ENCODE results near the gene ADAMTS13.
A peak's percentile ranks its signal among the peaks of the same experiment; 100 is the strongest.

Gene ADAMTS13

GRCh38 chr9:133403766-133404453, 18.3 kb upstream of the ADAMTS13 start:
- Histone ChIP-seq H3K27me3 (ENCODE audit: control insufficient read depth in 5 of 5, insufficient read depth in 4 of 5, low read length in 5 of 5) (no peaks in the 10 kb centered on the region), H3K9me3 (ENCODE audit: control insufficient read depth in 5 of 5, low read length in 5 of 5) (no peaks in the 10 kb centered on the region), H3K36me3 (ENCODE audit: control insufficient read depth in 5 of 5, insufficient read depth in 5 of 5, low read length in 5 of 5) (peaks cover 0 to 59% (median 39%) of the 10 kb centered on the region in 5 donors), H3K4me3 (ENCODE audit: low read depth in 1 of 5, low read length in 5 of 5) (no peak overlapping the region), H3K4me1 (ENCODE audit: control insufficient read depth in 5 of 5, insufficient read depth in 5 of 5, low read length in 5 of 5) (peaks cover 0 to 17% (median 10%) of the 10 kb centered on the region in 5 donors), H3K9ac (ENCODE audit: low read length in 5 of 5) (no peak overlapping the region), H3K27ac (ENCODE audit: low read depth, low read length) (no peak overlapping the region)

DNA sequence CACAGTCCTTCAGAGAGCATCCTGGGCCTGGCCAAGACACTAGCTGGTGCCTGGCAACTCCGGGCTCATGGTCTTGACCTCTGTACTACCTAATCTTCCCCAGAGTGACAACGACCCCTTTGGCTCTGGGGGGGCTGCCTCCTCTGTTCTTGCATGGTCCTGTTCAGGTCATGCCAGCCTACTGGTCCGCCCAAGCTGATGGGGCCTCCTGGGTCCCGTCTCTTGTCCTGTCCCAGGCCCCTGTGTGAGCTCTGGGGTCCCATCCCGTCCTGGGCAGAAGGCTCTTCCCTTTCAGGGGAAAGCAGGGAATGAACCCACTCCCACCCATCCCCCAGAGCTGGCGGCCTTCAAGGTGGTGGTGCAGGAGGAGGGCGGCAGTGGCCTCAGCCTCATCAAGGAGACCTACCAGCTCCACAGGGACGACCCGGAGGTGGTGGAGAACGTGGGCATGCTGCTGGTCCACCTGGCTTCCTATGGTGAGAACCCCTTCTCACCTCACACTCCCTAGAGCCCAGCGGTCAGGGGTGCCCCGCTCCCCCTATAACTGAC, 17.6 kb upstream of the ADAMTS13 start:
- H3K4me1 ChIP-seq (ENCODE audit: control insufficient read depth in 5 of 5, insufficient read depth in 5 of 5, low read length in 5 of 5): peaks cover 0 to 17% (median 10%) of the 10 kb centered on the region in 5 donors
- H3K27ac ChIP-seq (ENCODE audit: low read depth, low read length): no peak overlapping the region
- H3K4me3 ChIP-seq (ENCODE audit: low read depth in 1 of 5, low read length in 5 of 5): no peak overlapping the region
- no peaks in the 10 kb centered on the region for H3K27me3 ChIP-seq (ENCODE audit: control insufficient read depth in 5 of 5, insufficient read depth in 4 of 5, low read length in 5 of 5)
- H3K36me3 ChIP-seq (ENCODE audit: control insufficient read depth in 5 of 5, insufficient read depth in 5 of 5, low read length in 5 of 5): peaks cover 0 to 65% (median 44%) of the 10 kb centered on the region in 5 donors
- H3K9ac ChIP-seq (ENCODE audit: low read length in 5 of 5): no peak overlapping the region
- H3K9me3 ChIP-seq (ENCODE audit: control insufficient read depth in 5 of 5, low read length in 5 of 5): no peaks in the 10 kb centered on the region

- H3K27me3 ChIP-seq (ENCODE audit: control insufficient read depth in 5 of 5, insufficient read depth in 4 of 5, low read length in 5 of 5): no peaks in the 10 kb centered on the region
- H3K4me1 ChIP-seq (ENCODE audit: control insufficient read depth in 5 of 5, insufficient read depth in 5 of 5, low read length in 5 of 5): peaks cover 0 to 17% (median 10%) of the 10 kb centered on the region in 5 donors
- H3K27ac ChIP-seq (ENCODE audit: low read depth, low read length): no peak overlapping the region
- H3K9ac ChIP-seq (ENCODE audit: low read length in 5 of 5): no peak overlapping the region
- no peak overlapping the region for H3K4me3 ChIP-seq (ENCODE audit: low read depth in 1 of 5, low read length in 5 of 5)
- peaks cover 0 to 74% (median 56%) of the 10 kb centered on the region in 5 donors for H3K36me3 ChIP-seq (ENCODE audit: control insufficient read depth in 5 of 5, insufficient read depth in 5 of 5, low read length in 5 of 5)
- no peaks in the 10 kb centered on the region for H3K9me3 ChIP-seq (ENCODE audit: control insufficient read depth in 5 of 5, low read length in 5 of 5)
Measured at GRCh38 chr9:133405508-133406438, 16.4 kb upstream of the ADAMTS13 start.

GRCh38 chr9:133406480-133407307, 15.5 kb upstream of the ADAMTS13 start:
- H3K4me1 ChIP-seq (ENCODE audit: control insufficient read depth in 5 of 5, insufficient read depth in 5 of 5, low read length in 5 of 5): peaks cover 0 to 17% (median 10%) of the 10 kb centered on the region in 5 donors
- no peaks in the 10 kb centered on the region for H3K9me3 ChIP-seq (ENCODE audit: control insufficient read depth in 5 of 5, low read length in 5 of 5)
- no peaks in the 10 kb centered on the region for H3K27me3 ChIP-seq (ENCODE audit: control insufficient read depth in 5 of 5, insufficient read depth in 4 of 5, low read length in 5 of 5)
- H3K27ac ChIP-seq (ENCODE audit: low read depth, low read length): no peak overlapping the region
- no peak overlapping the region for H3K9ac ChIP-seq (ENCODE audit: low read length in 5 of 5)
- H3K36me3 ChIP-seq (ENCODE audit: control insufficient read depth in 5 of 5, insufficient read depth in 5 of 5, low read length in 5 of 5): peaks cover 0 to 80% (median 62%) of the 10 kb centered on the region in 5 donors
- H3K4me3 ChIP-seq (ENCODE audit: low read depth in 1 of 5, low read length in 5 of 5): no peak overlapping the region

DNA sequence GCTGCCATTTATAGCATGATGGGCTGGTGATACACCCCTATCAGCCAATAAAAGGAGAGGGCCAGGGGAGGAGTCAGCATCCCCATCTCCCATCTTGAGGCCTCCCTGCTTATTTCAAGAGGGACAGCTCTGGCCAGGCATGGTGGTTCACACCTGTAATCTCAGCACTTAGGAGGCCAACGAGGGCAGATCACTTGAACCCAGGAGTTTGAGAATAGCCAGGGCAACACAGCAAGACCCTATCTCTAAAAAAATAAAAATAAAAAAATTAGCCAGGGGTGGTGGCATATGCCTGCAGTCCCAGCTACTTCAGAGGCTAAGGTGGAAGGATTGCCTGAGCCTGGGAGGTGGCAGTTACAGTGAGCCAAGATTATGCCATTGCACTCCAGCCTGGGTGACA, 14.1 kb upstream of the ADAMTS13 start:
- no peaks in the 10 kb centered on the region for H3K9me3 ChIP-seq (ENCODE audit: control insufficient read depth in 5 of 5, low read length in 5 of 5)
- no peaks in the 10 kb centered on the region for H3K27me3 ChIP-seq (ENCODE audit: control insufficient read depth in 5 of 5, insufficient read depth in 4 of 5, low read length in 5 of 5)
- peaks cover 0 to 84% (median 75%) of the 10 kb centered on the region in 5 donors for H3K36me3 ChIP-seq (ENCODE audit: control insufficient read depth in 5 of 5, insufficient read depth in 5 of 5, low read length in 5 of 5)
- no peak overlapping the region for H3K4me3 ChIP-seq (ENCODE audit: low read depth in 1 of 5, low read length in 5 of 5)
- peaks cover 0 to 10% (median 6%) of the 10 kb centered on the region in 5 donors for H3K4me1 ChIP-seq (ENCODE audit: control insufficient read depth in 5 of 5, insufficient read depth in 5 of 5, low read length in 5 of 5)
- no peak overlapping the region for H3K27ac ChIP-seq (ENCODE audit: low read depth, low read length)
- H3K9ac ChIP-seq (ENCODE audit: low read length in 5 of 5): no peak overlapping the region

- Histone ChIP-seq H3K9me3 (ENCODE audit: control insufficient read depth in 5 of 5, low read length in 5 of 5) (no peaks in the 10 kb centered on the region), H3K36me3 (ENCODE audit: control insufficient read depth in 5 of 5, insufficient read depth in 5 of 5, low read length in 5 of 5) (peaks cover 3 to 49% (median 45%) of the 10 kb centered on the region in 5 donors)
Measured at GRCh38 chr9:133415170-133415569, 7.0 kb upstream of the ADAMTS13 start.

GRCh38 chr9:133417541-133418461, 4.4 kb upstream of the ADAMTS13 start, which contains the start of gene REXO4:
Gene REXO4 (minus strand): TSS chr9:133418010. CDS start chr9:133417844, 166 bp downstream.
- peak within 1 kb of the TSS; percentile 67 to 80 (median 79) for H3K4me3 ChIP-seq (ENCODE audit: low read depth in 1 of 5, low read length in 5 of 5)
- peak within 1 kb of the TSS; percentile 44 to 89 (median 84) for H3K9ac ChIP-seq (ENCODE audit: low read length in 5 of 5)
- H3K9me3 ChIP-seq (ENCODE audit: control insufficient read depth in 5 of 5, low read length in 5 of 5): no peaks in the 10 kb centered on the region
- H3K36me3 ChIP-seq (ENCODE audit: control insufficient read depth in 5 of 5, insufficient read depth in 5 of 5, low read length in 5 of 5): peaks cover 3 to 26% (median 23%) of the 10 kb centered on the region in 5 donors
- H3K4me1 ChIP-seq (ENCODE audit: control insufficient read depth in 5 of 5, insufficient read depth in 5 of 5, low read length in 5 of 5): peaks cover 6 to 30% (median 24%) of the 10 kb centered on the region in 5 donors
- peaks cover 0 to 2% (median 0%) of the 10 kb centered on the region in 5 donors for H3K27me3 ChIP-seq (ENCODE audit: control insufficient read depth in 5 of 5, insufficient read depth in 4 of 5, low read length in 5 of 5)
- H3K27ac ChIP-seq (ENCODE audit: low read depth, low read length): peak within 1 kb of the TSS; percentile 41

More at GRCh38 chr9:133415170-133415569, 7.0 kb upstream of the ADAMTS13 start:
- Histone ChIP-seq H3K4me1 (ENCODE audit: control insufficient read depth in 5 of 5, insufficient read depth in 5 of 5, low read length in 5 of 5) (peaks cover 6 to 30% (median 24%) of the 10 kb centered on the region in 5 donors), H3K27ac (ENCODE audit: low read depth, low read length) (no peak overlapping the region), H3K27me3 (ENCODE audit: control insufficient read depth in 5 of 5, insufficient read depth in 4 of 5, low read length in 5 of 5) (no peaks in the 10 kb centered on the region), H3K9ac (ENCODE audit: low read length in 5 of 5) (no peak overlapping the region), H3K4me3 (ENCODE audit: low read depth in 1 of 5, low read length in 5 of 5) (no peak overlapping the region)

- Histone ChIP-seq H3K4me3 (ENCODE audit: low read depth in 1 of 5, low read length in 5 of 5) (no peak overlapping the region), H3K36me3 (ENCODE audit: control insufficient read depth in 5 of 5, insufficient read depth in 5 of 5, low read length in 5 of 5) (peaks cover 3 to 16% (median 12%) of the 10 kb centered on the region in 5 donors), H3K27me3 (ENCODE audit: control insufficient read depth in 5 of 5, insufficient read depth in 4 of 5, low read length in 5 of 5) (peaks cover 0 to 2% (median 0%) of the 10 kb centered on the region in 5 donors), H3K9me3 (ENCODE audit: control insufficient read depth in 5 of 5, low read length in 5 of 5) (no peaks in the 10 kb centered on the region), H3K27ac (ENCODE audit: low read depth, low read length) (no peak overlapping the region), H3K4me1 (ENCODE audit: control insufficient read depth in 5 of 5, insufficient read depth in 5 of 5, low read length in 5 of 5) (peaks cover 6 to 30% (median 24%) of the 10 kb centered on the region in 5 donors), H3K9ac (ENCODE audit: low read length in 5 of 5) (no peak overlapping the region)
Measured at GRCh38 chr9:133419005-133419404, 3.2 kb upstream of the ADAMTS13 start.
